HuH-7 (cell line): ENCODE results near the gene LONRF3.
"Not testable (repeated sequence)": the region's sequence is repeated elsewhere in the genome, so short reads cannot be mapped to it uniquely, and the experiment has no call there.

Experiments used
- DNase-seq: peaks from one replicate; pipeline ENCODE4 v3.0.0; 2011; ENCODE audit warnings: low spot score

The LONRF3 gene

DNA sequence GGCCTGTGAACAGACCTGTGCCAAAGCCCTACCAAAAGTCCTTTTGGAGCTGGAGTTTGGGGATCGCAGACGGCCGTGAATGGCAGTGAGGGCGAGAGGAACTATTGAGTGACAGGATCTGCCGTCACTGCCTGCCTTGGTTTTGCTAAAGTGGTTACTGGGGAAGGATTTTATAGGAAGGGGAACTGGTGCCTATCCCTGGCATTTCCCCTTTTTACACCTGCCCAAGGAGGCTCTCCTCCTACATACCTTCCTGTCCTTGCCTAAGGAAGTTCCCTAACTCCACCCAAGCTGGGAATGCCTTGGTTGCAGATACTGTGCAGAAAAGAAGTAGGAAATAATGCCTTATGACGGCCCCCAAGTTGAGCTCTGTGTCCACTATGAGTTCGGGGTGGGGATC, 14.5 kb downstream of the LONRF3 start:
- no peak for DNase-seq

DNA sequence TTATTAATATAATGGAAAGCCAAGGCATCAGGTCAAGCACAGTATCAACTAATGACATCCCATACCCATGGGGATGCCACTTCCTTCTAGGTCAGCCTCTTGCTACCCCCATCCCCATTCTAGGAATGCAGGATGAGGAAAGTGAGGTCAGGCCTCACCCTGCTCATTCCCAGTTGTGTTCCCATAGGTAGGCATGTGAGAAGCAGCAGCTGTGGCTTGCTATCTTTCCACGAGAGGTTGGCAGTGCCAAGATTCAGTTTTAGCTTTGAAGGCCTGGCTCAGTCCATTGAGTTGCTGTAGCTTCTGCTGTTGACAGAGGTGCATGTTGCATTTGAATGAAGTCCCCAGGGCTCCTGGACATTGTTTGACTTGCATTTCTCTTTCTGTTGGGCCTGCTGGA, 15.5 kb downstream of the LONRF3 start:
- DNase-seq, result no peak

DNA sequence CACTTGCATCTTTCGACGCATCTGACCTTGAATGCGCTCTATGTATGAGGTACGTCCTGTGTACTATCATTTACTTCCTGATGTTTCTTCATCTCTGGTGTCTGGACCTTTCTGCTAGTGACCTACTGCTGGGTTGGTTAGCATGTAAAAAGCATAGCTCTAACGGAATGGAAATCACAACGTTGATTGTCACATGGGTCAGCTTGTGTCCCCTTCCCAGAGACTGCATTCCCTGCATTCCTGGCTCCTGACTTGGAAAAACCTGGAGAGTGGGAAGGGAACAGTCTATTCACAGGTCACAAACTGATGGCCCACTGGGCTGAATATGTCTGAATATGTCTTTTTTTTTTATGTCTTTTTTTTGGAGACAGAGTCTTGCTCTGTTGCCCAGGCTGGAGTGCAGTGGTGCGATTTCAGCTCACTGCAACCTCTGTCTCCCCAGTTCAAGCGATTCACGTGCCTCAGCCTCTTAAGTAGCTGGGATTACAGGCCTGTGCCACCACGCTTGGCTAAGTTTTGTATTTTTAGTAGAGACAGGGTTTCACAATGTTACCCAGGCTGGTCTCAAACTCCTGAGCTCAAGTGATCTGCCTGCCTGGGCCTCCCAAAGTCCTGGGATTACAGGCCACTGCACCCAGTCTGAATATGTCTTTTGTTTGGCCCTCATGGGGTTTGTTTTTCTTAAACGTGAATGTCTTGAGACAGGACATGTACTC, 16.3 kb downstream of the LONRF3 start:
- no peak for DNase-seq

DNA sequence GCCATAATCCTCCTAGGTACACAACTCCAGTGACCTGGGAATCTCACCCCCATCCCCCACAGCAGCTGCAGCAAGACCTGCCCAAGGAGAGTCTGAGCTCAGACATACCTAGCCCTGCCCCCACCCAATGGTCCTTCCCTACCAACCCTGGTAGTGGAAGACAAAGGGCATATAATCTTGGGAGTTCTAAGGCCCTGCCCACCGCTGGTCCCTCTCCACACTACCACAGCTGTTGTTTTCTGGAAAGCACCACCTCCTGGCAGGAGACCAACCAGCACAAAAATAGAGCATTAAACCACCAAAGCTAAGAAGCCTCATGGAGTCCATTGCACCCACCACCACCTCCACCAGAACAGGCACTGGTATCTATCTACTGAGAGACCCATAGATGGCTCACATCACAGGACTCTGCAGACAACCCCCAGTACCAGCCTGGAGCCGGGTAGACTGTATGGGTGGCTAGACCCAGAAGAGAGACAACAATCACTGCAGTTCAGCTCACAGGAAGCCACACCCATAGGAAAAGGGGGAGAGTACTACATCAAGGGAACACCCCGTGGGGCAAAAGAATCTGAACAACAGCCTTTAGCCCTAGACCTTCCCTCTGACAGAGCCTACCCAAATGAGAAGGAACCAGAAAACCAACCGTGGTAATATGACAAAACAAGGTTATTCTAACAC, 18.2 kb downstream of the LONRF3 start:
- DNase-seq, result not testable (repeated sequence)

DNA sequence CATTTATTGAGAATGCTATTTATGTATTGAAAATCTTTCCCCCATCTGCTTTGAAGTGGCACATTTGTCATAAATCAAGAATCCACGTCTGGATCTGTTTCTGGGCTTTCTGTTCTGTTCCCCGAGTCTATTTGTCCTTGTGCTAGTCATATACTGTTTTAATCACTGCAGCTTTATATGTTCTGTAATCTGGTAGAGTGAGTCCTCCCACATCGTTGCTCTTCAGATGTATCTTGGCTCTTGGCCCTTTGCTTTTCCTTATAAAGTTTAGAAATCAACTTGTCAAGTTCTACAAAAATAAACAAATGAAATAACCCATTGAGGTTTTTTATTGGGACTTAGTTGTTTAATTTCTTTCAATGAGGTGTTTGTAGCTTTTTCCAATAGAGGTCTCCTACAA, 29.0 kb downstream of the LONRF3 start:
- no peak for DNase-seq

DNA sequence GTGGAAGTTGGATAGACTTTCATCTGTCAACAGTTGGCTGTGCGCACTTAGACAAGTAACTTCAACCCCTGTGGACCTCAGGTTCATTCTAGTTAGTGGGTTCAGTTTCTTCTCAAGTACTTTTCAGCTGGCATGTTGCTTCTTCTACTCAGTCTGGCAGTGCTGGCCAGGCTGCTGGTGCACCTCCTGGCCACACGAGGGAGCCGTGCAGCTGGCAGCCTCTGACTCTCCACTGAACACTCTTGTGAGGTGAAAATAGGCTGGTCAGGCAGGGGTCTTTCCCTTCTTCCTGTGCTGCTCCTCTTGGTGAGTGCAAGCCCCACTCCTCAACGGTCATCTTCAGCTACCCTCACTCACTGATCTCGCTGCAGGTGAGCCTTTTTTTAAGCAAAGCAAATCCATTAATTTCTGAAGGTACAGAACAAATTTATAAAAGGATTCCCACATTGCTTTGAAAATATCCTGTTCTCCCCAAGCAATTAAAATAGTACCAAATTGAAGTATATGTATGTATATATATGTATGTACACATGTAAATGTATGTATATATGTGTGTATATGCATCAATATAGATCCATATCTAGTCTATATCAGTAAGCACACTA, 30.6 kb downstream of the LONRF3 start:
- peak; percentile 44 for DNase-seq

DNA sequence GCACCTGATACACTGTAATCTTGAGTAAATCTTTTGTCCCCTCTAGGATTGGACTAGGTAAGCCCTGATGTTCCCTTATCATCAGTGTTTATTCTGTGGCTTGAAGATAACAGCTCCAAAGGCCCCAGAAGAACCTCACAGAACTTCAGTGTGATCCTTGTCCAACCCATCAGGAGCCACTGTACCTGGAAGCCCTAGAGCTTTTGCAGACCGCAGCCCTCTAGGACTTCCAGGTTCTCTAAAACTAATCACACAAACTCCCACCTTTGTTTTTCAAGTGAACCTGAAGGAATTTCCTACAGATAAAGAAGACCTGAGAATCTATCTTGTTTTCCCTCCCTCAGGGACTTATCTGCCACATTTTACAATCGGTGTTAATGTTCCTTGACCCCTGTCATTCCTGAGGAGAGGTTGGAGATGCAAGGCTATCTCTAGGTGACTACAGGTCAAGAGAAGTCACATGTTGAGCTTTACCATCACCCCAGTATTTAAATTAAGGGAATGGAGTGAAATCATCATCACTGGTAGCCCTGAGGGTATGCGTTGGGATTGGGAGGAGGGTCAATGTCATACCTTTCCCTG, 32.9 kb downstream of the LONRF3 start:
- DNase-seq, result no peak

DNA sequence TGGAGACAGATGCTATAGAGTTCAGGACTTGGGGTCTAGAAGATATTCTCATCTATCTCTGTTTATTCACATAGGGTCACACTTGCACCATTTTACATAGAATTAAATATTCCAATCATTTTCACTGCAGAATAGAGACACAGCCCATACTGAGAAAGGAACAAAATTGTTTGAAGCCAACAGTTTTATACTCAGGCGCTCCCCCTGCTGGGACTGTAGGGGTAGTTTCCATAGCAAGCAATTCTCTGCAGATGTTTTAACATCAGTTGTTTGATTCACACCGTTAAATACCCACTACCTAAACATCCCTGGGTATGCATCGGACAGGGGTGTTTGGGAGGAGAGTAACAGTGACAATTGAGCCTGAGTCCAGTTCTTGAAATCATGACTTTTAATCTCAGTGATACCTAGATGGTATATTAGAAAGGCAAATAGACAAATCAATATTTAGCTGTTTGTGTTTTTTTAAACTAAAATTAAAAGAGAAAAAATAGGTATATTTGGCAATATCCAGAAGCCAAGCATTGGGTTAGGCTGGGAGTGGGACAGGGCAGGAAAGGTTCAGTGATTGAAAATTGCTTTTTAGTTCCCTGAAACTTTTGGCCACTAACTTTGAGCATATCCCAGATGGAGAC, 33.8 kb downstream of the LONRF3 start:
- DNase-seq, result peak; percentile 17

DNA sequence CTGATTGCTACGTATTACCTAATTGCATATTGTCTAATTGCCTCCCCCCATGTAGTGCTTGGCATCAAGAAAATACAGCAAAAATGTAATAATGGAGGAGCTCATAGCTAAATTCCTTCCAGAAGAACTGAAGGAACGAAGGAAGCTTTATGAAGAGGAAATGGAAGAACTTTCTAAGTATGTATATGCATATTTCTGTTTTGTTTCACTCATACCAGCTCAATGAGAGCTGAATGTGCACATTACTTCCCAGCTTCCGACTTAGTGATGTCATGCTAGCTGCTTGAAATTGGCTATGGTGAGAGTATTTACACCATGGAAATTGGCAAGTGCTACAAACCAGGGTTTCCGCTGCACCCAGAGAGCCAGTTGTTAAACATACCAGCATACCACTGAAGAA, 34.7 kb downstream of the LONRF3 start:
- no peak for DNase-seq

DNA sequence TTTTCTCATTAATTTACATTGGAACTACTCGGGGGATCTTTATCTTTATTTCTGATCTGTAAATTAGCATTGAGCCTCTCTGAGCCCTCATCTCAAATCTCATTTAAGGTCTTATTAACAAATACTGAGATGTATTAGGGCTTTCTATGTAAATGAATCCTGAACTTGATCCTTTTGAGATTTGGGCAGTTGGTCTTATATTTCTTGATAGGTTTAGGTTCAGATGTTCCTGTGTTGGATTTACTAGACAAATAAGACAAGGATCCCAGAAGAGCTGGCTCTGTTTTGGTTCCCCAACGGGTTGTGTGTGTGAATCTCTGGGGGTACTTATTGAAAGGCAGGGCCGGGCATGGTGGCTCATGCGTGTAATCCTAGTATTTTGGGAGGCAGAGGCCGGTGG, 36.1 kb downstream of the LONRF3 start:
- no peak for DNase-seq

DNA sequence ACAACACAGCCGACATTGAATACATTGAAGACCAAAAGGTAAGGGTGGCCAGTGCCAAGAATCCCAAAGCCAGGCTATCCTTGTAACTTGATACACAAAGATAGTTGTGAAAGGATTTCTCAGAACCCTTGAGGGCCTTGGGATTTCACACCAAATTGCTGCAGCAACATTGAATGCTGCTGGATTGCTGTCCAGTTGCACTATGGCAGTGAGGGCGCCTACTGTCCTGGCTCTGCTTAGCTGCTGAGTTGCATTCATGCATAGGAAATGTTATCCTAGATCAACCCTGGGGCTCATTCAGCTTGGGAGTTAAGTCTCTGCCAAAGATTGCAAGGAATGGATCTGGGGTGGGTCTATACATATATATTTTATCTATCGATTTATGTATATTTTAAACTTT, 38.7 kb downstream of the LONRF3 start:
- DNase-seq, result no peak

DNA sequence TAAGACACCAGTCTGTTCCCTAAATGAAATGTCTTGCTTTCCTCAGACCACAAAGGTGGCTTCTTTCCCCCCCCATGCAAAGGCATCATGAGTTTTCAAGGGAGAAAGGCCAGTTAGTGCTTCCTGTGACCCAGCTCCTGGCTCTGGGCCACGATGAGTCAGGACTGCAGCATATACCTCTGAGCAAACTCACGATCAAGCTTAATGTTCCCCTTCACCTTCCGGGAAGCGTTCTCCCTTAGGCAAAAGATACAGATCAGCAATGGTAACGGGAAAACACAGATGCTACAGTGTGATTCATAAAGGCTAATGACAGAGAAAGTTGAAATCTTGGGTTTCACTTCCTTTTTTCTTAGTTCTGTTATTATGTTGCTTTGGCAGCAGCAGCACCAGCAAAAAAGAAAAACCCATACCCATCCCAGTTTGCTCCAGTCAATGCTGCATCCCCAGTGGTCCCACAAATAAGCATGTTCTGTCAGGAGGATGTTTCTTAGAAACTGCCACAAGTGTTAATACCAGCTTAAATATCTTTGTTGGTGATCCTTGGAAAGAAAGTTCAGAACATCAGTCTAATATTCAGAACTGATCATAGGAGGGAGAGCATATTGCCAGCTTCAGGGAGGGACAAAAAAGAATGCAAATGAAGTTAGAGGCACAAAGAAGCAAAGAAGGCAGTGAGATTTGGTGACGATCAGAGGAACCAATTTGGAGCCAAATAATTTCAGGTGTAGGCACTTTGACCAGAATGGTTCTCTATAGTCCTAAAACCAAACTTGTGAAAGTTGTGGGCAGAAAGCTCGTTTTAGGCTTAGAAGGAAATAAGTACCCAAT, 41.2 kb downstream of the LONRF3 start:
- no peak for DNase-seq

DNA sequence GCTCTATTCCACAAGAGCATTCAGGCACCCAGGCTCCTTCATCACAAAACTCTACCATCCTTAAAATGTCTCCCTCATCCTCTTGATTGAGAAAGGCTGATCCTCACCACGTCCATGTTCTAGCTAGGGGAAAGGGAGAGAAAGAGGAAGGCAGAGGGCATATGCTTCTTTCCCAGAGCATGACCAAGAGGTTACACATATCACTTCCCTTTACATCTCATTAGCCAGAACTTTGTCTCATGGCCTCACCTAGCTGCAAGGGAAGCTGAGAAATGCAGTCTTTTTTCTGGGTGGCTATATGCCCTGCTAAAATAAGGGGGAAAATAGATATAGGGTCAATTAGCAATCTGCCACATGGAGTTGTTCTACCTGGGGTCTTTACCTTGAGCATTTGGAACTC, 42.7 kb downstream of the LONRF3 start:
- DNase-seq, result no peak

DNA sequence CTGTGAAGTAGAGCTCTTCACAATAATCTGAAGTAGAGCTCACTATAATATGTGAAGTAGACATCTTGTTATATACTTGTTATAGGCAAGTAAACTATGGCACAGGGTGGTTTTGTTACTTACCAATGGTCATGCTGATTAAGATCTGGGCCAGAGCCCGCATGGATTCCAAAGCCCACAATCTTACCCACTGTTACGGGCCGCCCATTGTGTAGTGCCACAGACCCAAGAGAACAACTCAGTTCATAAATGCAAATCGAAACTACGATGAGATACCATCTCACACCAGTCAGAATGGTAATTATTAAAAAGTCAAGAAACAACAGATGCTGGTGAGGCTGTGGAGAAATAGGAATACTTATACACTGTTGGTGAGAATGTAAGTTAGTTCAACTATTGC, 51.5 kb downstream of the LONRF3 start:
- DNase-seq, result no peak

DNA sequence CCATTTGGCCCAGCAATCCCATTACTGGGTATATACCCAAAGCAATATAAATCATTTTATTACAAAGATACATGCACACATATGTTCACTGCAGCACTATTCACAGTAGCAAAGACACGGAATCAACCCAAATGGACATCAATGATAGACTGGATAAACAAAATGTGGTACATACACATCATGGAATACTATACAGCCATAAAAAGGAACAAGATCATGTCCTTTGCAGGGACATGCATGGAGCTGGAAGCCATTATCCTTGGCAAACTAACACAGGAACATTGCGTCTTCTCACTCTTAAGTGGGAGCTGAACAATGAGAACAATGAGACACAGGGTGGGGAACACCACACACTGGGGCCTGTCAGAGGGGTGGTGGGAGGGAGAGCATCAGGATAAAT, 51.9 kb downstream of the LONRF3 start:
- not testable (repeated sequence) for DNase-seq

DNA sequence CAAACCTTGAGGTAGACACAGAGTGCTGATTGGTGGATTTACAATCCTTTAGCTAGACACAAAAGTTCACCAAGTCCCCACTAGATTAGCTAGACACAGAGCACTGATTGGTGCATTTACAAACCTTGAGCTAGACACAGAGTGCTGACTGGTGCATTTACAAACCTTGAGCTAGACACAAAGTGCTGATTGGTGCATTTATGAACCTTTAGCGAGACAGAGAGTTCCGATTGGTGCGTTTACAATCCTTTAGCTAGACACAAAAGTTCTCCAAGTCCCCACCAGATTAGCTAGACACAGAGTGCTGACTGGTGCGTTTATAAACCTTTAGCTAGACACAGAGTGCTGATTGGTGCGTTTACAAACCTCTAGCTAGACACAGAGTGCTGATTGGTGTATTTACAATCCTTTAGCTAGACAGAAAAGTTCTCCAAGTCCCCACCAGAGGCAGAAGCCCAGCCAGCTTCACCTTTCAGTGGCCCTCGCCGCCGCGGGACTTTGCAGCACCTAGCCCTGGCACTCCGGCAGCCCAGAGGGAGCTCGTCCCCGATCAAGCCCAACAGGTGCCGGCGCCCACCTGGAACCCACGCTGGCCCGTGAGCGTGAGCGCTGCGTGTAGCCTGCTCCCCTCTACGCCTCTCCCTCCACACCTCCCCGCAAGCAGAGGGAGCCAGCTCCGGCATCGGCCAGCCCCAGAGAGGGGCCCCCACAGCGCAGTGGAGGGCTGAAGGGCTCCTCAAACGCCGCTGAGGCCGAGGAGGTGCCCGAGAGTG, 53.7 kb downstream of the LONRF3 start:
- DNase-seq, result not testable (repeated sequence)

DNA sequence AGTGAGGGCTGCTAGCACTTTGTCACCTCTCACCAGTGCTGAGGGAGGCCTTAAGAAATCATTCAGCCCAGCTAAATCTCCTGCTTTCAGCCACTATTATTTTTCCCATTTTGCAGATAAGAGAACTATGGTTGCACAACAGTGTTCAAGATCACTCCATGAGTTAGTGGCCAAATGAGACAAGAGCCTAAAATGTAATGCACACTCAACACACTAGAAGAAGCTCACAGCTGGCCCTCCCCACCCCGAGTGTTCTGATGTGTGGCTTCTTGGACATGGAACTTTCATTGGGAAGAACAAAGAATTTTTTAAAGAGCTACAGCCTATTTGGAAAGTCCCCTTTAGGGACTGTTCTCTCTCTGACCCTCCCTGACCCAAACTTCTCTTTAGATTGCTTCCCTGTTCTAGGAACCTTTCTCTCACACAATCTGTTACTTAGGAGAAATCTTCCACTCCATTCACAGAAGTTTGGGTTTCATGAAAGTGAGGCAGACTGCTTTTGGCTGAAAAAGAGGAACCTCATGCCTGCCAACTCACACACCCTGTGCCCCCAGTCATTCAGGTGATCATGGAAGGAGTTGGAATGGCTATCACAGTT, 54.4 kb downstream of the LONRF3 start:
- no peak for DNase-seq

DNA sequence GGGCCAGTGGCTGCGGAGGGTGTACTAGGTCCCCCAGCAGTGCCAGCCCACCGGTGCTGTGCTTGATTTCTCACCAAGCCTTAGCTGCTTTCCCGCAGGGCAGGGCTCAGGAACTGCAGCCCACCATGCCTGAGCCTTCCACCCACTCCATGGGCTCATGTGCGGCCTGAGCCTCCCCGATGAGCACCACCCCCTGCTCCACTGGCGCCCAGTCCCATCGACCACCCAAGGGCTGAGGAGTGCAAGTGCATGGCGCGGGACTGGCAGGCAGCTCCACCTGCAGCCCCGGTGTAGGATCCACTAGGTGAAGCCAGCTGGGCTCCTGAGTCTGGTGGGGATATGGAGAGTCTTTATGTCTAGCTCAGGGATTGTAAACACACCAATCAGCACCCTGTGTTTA, 55.2 kb downstream of the LONRF3 start:
- DNase-seq, result not testable (repeated sequence)

DNA sequence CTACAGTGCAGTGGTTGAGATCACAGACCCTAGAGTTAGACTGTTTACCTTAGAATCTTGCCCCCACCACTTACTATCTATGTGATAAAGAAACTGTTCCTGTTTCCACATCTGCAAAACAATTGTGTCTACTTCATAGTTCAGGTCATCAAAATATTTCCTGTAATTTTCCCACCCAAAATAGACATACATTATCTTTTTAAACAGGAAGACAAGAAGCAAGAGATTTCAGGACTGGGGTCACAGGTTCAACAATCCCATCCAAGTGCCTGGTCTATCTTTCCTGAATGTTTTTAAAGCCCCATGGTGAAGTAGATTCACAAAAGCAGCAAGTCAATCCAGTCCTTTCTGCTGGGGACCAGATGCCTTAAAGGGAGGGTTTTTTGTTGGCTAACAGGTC, 56.6 kb downstream of the LONRF3 start:
- no peak for DNase-seq
